Fibroblast of mammary gland (primary cell): ENCODE measurements around the gene TTC21B.
A peak's percentile ranks its signal among the peaks of the same experiment; 100 is the strongest.

Experiments
- DNase-seq: peaks from one replicate; pipeline ENCODE4 v3.0.0-alpha.2; 2010; ENCODE audit warnings: low read depth
- H3K4me3 ChIP-seq: 2 replicates; pipeline ENCODE4 v1.5.1; 2011; ENCODE audit warnings: low read depth, mild to moderate bottlenecking, low read length, moderate library complexity; ENCODE audit not compliant: control insufficient read depth
- CTCF ChIP-seq: conservative IDR thresholded peaks from 2 replicates; pipeline ENCODE4 v1.5.1; 2011; ENCODE audit warnings: low read depth, low read length, inconsistent platforms; ENCODE audit not compliant: control insufficient read depth, insufficient read depth

The TTC21B gene

GRCh38 chr2:165909466-165909865 is 44.1 kb downstream of the TTC21B start:
- TF ChIP-seq CTCF: no peak
- H3K4me3 ChIP-seq: no peak overlapping the region
- no peak for DNase-seq

- no peak for TF ChIP-seq CTCF
- no peak for DNase-seq
- H3K4me3 ChIP-seq: no peak overlapping the region
These were observed 47.7 kb downstream of the TTC21B start for GRCh38 chr2:165905854-165906253.

GRCh38 chr2:165905269-165905668 is 48.3 kb downstream of the TTC21B start:
- no peak overlapping the region for H3K4me3 ChIP-seq
- DNase-seq: no peak
- no peak for TF ChIP-seq CTCF

- no peak overlapping the region for H3K4me3 ChIP-seq
- no peak for TF ChIP-seq CTCF
- no peak for DNase-seq
These were observed 49.1 kb downstream of the TTC21B start for GRCh38 chr2:165904432-165904831.

GRCh38 chr2:165903406-165903805 is 50.2 kb downstream of the TTC21B start:
- no peak for TF ChIP-seq CTCF
- no peak for DNase-seq
- H3K4me3 ChIP-seq: no peak overlapping the region

- no peak overlapping the region for H3K4me3 ChIP-seq
- peak; percentile 36 for DNase-seq
- peak; percentile 8 for TF ChIP-seq CTCF
These were observed 50.6 kb downstream of the TTC21B start for GRCh38 chr2:165902934-165903333.

GRCh38 chr2:165901620-165902298 is 51.8 kb downstream of the TTC21B start:
- DNase-seq: no peak
- TF ChIP-seq CTCF: no peak
- H3K4me3 ChIP-seq: no peak overlapping the region
